ENCODE data around the gene C20orf141.
"Not testable (repeated sequence)": the region's sequence is repeated elsewhere in the genome, so short reads cannot be mapped to it uniquely, and the experiment has no call there.

C20orf141 gene, protein sequence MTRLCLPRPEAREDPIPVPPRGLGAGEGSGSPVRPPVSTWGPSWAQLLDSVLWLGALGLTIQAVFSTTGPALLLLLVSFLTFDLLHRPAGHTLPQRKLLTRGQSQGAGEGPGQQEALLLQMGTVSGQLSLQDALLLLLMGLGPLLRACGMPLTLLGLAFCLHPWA

DNA sequence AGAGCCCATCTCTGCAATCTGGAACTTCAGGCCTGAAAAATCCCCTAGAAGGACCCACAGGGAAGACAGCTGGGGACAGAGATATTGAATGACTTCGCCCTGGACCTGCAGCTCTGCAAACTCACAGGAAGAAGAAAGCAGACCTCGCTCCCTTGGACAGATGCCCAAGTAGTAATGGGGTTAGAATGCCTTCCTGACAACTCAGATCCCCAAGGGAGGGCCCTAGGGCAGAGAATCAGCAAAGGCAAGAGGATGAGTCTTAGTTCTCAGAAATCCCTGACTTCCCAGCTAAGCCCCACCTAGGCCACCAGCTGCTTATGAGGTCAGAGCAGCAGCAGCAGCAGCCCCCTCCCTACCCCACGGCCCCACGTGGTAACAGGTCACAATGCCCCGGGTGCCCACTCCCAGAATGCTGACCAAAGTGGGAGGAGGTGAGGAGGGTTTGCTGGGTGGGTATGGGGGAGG lies at the start of gene C20orf141:
C20orf141 (plus strand) TSS at position 401 of the 465 bp plus-strand sequence. CDS start 198 bp downstream, outside the sequence.
- no peak for DNase-seq (ENCODE audit: low spot score)

DNA sequence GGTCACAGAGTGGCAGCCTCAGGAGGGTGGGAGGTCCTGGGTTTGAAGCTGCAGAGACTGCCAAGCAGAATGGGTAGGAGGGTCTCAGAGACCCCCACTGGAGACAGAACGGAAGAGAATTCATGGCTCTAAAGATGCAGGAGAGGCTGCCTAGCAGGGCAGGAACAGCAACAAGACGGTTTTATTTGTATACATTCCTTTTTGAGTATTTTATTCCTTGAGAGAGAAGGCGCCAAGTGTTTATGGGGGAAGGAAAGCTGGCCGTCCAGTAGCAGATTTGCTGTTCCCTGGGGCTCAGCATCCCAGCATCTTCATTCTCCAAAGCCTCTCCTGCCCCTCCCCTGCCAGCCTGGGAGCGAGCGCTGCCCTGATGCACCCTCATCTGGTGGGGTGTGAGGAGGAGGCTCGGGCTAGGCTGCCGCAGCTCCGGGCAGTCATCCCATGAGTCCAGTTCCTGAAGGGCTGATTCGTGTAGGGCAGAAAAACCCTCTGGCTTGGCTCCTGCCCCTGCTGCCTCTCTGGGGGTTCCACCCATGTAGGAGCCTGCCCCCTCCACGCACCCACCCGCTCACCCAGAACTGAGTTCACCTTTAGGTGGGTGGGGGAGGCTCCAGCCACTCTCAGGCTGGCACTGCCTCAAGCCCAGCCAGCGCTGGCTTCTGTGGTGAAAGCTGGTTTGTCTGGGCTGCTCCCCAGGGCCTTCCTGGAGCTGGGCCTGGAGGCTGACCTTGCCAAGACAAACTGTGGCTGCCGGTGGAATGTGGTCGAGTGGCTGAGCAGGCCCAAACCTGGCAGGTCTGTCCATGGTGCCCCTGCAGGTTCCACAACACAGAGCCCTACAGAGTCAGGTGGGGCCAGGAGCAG lies 46.8 kb upstream of the C20orf141 start:
- DNase-seq (ENCODE audit: low spot score), result no peak

DNA sequence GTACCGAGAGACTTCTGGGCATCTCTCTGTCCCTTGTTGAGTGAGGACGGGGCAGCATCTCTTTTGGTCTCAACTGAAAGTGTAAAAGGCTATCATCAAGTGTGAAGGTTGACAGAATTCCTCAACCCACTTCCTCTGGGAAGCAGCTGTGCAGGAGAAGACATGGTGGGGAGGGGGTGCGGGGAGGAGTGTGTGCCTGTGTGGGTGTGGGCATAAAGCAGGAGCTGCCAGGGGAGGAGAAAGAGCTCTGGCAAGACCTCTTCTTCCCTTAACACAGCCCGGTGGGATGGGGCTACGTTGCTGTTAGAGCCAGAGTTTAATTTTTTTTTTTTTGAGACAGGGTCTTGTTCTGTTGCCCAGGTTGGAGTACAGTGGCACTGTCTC lies 46.2 kb upstream of the C20orf141 start:
- no peak for DNase-seq (ENCODE audit: low spot score)

DNA sequence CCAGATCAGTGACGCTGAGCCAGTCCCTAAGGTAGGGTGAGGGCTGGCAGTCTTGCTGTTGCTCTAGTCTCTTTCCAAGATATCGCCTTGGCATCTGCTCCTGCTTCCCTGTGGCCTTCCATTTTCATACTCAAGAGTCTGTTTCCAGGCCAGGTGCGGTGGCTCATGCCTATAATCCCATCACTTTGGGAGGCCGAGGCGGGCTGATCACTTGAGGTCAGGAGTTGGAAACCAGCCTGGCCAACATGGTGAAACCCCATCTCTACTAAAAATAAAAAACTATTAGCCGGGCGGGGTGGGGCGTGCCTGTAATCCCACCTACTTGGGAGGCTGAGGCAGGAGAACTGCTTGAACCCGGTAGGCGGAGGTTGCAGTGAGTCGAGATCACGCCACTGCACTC lies 44.7 kb upstream of the C20orf141 start:
- DNase-seq (ENCODE audit: low spot score), result not testable (repeated sequence)

DNA sequence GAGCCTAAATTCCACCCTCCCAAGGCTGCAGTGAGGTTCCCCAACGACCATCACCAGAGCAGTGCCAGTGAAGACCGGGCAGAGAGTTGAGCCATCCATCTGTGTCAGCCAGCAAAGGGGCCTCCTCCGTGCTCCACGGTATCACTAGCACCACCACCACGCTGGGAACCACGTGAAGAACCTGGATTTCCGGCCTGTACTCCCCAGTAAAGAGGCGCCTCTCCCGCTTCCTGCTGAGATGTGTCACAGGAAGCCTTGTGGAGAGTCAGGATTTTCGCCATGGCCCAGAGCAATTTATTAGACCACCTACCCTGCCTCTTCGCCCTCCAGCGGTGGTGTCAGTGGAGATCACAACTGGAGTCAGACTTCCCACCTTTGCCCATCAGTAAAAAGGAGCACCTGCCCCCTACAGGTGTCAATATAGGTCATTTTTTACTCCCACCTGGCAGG lies 43.1 kb upstream of the C20orf141 start:
- no peak for DNase-seq (ENCODE audit: low spot score)

DNA sequence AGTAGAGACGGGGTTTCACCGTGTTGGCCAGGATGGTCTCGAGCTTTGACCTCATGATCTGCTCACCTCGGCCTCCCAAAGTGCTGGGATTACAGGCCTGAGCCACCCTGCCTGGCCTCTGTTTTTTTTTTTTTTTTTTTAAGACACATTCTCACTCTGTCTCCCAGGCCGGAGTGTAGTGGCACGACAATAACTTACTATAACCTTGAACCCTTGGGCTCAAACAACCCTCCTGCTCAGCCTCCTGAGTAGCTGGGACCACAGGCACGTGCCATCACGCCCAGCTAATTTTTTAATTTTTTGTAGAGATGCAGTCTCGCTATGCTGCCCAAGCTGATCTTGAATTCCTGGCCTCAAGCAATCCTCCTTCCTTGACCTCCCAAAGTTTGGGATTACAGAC lies 41.0 kb upstream of the C20orf141 start:
- DNase-seq (ENCODE audit: low spot score), result no peak

DNA sequence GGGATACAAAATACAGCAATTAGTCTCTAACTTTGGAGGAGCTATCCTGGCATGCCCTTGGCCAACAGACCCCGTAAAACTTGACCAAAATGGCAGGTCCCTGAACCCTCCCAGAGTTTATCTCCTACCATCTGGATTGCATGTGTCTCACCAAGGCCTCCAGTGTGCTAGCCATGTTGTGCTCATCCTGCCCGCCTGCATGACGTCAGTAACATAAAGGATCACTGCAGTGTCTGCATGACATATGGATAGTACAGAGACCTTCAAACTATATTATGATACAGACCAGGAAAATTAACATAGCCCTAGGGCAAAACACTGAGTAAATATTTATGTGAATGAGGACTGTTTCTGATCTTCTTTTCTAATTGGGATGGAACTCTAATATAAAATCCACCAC lies 39.6 kb upstream of the C20orf141 start:
- DNase-seq (ENCODE audit: low spot score), result no peak

DNA sequence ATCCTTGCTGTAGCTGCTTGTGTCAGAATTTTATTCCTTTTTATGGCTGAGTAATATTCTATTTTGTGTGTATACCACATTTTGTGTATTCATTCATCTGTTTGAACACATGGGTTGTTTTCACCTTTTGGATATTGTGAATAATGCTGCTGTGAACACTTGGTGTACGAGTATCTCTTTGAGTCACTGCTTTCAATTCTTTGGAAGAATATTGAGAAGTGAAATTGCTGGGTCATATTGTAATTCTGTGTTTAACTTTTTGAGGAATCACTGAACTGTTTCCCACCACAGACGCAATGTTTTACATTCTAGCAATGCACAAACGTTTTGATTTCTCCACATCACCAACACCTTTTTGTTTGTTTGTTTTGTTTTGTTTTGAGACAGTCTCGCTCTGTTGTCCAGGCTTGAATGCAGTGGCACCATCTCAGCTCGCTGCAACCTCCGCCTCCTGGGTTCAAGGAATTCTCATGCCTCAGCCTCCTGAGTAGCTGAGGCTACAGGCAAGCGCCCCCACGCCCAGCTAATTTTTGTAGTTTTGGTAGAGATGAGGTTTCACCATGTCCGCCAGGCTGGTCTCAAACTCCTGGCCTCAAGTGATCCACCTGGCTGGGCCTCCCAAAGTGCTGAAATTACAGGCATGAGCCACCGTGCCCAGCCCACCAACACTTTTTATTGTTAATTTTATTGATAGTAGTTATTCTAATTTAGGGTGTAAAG lies 36.0 kb upstream of the C20orf141 start:
- DNase-seq (ENCODE audit: low spot score), result no peak

DNA sequence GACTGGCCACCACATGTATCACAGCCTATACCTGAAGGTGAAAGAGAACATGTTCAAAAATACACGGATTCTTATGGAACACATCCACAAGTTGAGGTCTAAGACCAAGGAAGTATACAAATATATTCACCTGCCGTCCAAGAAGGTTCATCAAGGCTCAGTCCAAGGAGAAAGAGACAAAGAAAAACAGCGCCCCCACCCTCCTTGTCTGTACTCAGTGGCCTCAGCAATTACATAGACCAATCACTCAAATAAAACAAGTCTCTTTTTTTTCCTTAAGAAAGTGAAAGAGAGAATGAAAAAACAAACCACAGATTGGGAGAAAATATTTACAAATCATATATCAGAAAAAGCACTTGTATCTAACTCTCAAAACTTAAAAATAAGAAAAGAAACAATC lies 33.8 kb upstream of the C20orf141 start:
- no peak for DNase-seq (ENCODE audit: low spot score)

DNA sequence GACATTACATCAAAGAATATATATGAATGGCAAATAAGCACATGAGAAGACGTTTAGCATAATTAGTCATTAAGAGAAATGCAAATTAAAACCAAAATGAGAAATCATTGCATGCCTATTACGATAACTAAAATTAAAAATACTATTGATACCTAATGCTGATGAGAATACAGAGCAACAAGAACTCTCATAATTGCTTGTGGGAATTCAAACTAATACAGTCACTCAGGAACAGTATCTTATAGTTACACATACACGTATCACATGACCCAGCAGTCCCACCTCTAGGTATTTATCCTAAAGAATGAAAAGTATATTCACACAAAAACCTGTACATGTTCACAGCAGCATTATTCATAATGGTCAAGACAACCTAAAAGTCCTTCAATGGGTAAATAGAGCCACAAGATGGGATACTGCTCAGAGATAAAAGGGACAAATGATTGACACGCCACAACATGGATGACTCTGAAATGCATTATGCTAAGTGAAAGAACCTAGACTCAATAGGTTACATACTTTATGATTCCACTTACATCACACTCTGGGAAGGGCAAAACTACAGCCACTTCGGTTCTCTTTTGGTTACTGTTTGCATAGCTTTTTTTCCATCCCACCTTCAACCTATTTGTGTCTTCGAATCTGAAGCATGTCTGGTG lies 30.8 kb upstream of the C20orf141 start:
- DNase-seq (ENCODE audit: low spot score), result no peak

DNA sequence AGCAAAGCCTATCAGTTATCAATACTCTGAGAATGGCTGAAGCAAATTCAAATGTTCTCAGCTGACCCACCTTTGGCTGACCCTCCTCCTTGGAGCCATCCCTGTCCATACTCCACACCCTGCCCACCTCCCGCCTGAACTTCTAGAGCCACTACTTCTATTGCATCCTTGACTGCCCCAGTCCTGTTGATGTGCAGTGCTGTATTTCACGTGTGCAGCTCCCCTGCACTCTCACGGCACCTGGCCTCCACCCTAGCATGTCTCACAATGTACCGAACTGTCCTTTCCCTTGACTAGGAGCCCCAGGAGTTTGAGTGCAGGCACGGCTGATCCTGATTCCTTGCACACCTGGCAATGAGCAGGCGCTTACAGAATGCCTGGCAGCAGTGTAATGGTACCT lies 21.3 kb upstream of the C20orf141 start:
- no peak for DNase-seq (ENCODE audit: low spot score)

DNA sequence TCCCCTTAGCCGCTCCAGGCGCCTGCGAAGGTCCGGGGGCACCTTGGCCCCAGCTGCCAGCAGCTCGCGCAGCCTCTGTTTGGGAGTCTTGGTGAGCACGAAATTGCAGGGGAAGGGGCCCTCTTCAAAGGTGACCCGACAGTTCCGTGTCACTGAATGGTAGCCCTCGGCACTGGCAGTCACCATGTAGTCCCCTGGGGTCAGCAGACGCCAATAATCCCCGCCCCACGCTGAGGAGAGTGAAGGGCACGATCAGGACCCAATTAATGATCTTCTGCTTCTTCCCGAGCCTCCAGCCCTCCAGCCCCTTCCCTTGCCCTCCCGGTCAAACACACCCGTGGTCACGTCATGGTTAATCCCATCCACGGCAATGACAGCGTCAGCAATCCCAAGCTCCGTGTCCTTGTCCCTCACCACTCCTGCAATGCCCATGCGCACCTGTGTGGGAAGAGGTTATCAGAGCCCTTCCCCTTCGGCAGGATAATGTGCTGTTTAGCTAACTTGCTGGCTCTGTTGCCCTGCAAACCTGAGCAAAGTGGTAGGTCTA lies 20.5 kb upstream of the C20orf141 start:
- no peak for DNase-seq (ENCODE audit: low spot score)

DNA sequence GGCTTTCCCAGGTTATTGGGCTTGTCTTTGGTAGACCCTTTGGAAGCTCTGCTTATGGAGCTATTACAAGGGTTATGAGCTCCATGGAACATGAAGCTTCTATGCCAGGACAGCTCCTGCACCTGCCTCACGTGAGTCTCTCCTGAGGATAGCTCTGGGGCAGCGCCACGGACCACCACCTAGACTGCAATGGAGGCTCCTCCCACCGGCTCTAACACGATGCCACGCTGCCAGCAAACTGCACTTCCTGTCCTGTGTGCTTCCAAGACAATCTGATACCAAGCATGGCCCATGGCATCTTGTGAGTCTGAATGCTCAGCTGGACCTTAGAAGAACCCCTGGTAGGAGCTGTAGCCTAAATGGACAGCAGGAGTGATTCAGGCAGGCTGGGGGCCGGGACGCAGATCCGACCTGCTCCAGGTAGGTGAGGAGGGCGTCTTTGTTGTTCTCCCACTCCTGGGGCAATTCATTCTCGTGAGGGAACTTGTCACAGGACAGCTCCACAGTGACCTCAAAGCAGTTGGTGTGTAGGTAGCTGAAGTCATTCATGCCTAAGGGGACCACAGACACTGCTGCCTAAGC lies 19.8 kb upstream of the C20orf141 start:
- DNase-seq (ENCODE audit: low spot score), result no peak

DNA sequence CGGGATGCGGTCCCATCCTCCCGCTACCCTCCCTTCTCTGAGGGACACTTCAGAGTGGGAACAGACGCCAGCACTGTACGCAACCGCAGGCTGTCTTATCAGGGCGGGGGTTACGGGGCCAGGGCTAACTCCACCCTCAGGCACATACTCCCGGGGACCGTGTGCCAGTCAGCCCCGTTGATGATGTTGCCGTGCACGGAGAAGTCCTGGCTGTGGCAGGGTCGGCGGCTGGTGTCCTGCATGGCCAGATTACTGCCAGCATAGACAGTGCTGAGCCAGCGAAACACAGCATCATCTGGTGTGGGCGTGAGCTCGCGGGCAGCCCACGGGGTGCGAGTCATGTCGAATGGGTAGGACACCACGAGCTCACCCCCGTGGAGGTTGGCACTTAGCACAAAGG lies 19.3 kb upstream of the C20orf141 start:
- no peak for DNase-seq (ENCODE audit: low spot score)

DNA sequence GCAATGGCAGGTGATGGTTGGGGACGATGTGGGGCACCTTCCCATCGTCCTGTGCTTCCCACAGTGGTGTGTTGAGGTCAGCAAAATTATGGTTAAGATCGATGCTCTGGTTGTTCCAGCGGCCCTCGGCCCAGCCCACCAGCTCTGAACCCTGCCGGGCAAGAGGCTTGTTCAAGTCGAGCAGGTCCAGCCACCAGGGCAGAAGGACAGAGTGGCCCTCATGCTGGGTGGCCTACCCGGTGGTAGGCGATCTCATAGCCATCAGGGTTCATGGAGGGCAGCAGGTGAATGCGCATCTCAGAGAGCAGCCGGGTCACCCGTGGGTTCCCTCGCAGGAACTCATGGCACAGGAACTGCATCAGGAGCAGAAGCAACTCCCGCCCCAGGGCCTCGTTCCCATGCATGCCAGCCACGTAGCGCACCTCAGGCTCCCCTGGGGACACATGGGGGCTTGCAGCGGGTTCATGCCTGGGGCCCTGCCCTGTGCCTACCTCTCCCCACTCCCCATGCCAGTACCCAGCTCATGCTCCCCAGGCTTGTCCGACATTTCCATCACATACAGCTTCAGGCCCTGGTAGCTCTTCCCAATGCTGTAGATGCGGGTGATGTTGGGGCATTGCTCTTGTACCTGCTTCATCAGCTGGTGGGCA lies 18.7 kb upstream of the C20orf141 start:
- DNase-seq (ENCODE audit: low spot score), result no peak

DNA sequence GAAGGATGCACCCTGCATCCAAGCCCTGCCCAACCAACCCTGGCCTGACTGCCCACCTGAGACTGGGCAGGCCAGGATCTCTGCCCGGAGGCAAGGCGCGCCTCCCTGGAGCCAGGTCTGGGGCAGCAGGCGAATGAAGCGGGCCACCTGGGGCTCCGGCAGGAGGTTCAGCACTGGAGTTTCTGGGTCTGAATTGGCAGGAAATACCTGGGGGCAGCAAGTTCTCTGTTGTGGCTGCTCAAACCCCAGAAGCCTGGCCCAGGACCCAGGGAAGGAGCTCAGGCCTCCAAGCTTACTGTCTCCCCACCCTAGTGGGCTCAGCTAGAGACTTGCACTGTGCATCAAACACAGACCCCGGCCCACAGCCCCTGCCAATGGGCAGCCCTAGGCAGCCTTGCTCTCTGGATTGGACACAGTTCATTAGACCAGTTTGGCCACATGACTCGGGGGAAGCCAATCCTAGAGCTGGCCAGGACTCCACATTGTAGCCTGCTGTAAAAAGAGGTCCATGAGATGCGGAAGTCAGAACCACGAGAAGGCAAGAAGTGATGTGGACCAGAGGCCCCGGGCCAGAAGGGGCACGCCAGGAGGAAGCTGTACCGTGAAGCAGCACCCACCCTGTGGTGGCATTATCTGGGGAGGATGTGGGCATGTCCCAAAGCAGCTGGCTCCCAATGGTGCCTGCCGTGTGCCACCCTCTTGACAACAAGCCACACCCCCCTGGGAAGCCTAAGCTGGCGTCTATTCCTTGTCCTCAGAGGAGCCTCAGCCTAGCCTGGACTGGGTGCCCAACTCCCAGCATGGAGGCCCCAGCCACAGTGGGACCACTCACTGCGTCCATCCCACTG lies 17.4 kb upstream of the C20orf141 start:
- DNase-seq (ENCODE audit: low spot score), result no peak

DNA sequence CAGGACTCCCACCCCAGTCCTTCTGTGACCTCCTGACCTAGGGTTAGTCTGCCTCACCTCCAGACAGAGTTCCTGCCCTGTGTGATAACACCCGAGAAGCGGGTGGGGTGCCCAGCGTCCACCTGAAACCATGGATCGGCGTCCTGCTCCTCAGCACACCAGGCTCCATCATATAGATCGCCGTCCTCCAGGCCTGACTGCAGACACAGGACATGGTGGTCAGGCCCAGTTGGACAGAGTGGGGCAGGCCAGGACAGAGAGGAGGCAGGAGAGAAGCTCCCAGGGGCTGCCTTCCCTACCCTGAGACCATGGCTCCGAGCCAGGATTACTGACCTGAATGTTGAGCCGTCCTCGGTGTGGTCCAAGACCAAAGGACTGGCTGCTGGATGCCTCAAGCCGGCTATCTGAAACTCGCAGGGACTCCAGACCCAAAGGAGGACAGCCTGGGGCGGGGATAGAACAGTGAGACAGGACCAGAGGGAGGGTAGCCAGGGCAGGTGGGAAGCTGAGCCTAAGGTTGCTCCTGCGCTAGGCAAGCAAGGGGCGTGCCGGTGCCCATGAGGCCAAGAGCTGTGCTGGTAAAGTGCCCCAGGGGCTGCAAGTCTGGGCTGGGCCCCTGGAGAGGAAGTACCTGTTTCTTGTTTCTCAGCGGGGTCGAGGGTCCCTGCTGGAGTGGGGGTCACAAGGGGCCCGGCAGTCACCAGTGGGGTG lies 16.5 kb upstream of the C20orf141 start:
- DNase-seq (ENCODE audit: low spot score), result no peak

DNA sequence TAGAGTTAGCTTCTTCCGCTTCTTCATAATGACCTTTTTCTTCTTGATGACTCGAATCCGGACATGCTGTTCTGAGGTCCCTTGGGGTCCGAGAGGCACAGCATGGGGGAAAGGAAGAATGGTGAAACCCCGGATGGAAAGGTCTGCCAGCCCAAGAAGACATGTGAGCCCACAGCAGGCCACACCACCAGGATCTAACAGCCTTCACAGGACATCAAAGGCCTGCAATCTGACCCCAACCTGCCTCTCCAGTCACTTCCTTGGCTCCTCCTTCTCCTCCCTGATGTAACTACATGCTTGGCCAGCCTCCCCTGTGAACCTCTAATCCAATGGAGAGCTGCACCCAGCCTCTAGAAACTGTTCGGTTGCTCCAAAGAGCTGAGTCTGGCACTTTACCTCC lies 16.0 kb upstream of the C20orf141 start:
- no peak for DNase-seq (ENCODE audit: low spot score)

DNA sequence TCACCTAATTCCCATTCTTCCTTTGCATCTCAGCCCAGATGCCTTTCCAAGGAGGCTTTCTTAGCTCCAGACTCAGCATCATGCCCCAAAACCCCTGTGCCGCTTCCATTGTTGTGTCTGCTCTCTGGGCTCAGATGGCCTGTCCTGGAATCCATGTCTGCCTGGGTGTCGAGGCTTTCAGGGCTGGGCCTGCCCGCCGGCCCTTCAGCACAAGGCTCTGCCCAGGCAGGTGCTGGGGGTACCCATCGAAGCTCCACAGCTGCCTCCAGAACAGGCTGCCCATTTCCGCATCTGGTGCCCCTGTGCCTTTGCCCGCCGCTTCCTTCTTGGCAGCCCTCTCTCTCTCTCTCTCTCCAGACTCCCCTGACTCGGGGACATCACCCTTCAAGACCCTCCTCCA lies 15.5 kb upstream of the C20orf141 start:
- no peak for DNase-seq (ENCODE audit: low spot score)

Measured in Ammon's horn (tissue), 1 donor.